Lung (tissue), 12 donors: Measurements from ENCODE around the gene GIMAP6. TPM values are rescaled to one million over a fixed set of nuclear protein-coding genes. Genes with fewer than 3 reads are reported as not detected.

Experiments
- ATAC-seq: fragments of 200-7000 bp; cut with Tn5 transposase; one replicate; pipeline ENCODE4 v1.9.1; 2020; ENCODE audit warnings: moderate number of reproducible peaks; ENCODE audit not compliant: insufficient read depth, low FRiP score
- DNase-seq, 3 donors: peaks; one replicate each; pipeline ENCODE4 v3.0.0-alpha.2; 2013 to 2017
- H3K27ac ChIP-seq, 2 donors: one replicate each; pipeline ENCODE4 v1.5.1; 2013; ENCODE audit warnings: mild to moderate bottlenecking in 2 of 2, moderate library complexity in 2 of 2, control low read depth in 1 of 2, inconsistent platforms in 1 of 2, low read depth in 1 of 2, low read length in 1 of 2
- H3K27me3 ChIP-seq, 3 donors: one replicate each; pipeline ENCODE4 v1.5.1; 2013; ENCODE audit warnings: low read length in 2 of 3; ENCODE audit not compliant: control insufficient read depth in 3 of 3, insufficient read depth in 3 of 3
- H3K36me3 ChIP-seq, 4 donors: one replicate each; pipeline ENCODE4 v1.5.1; 2013; ENCODE audit warnings: low read length in 4 of 4, mild to moderate bottlenecking in 1 of 4, moderate library complexity in 1 of 4; ENCODE audit not compliant: control insufficient read depth in 4 of 4, insufficient read depth in 4 of 4
- H3K4me1 ChIP-seq, 5 donors: one replicate each; pipeline ENCODE4 v1.5.1; 2013; ENCODE audit warnings: low read length in 5 of 5, mild to moderate bottlenecking in 2 of 5, moderate library complexity in 1 of 5; ENCODE audit not compliant: control insufficient read depth in 5 of 5, insufficient read depth in 5 of 5
- H3K4me3 ChIP-seq: one replicate; pipeline ENCODE4 v1.5.1; 2013; ENCODE audit warnings: mild to moderate bottlenecking, control low read depth, moderate library complexity
- H3K9ac ChIP-seq, 2 donors: one replicate each; pipeline ENCODE4 v1.5.1; 2013; ENCODE audit warnings: low read length in 2 of 2, control low read depth in 1 of 2; ENCODE audit not compliant: insufficient read depth in 1 of 2
- H3K9me3 ChIP-seq, 4 donors: one replicate each; pipeline ENCODE4 v1.5.1; 2013; ENCODE audit warnings: low read length in 3 of 4, mild to moderate bottlenecking in 1 of 4, moderate library complexity in 1 of 4; ENCODE audit not compliant: control insufficient read depth in 4 of 4, insufficient read depth in 3 of 4
- WGBS, 2 donors: extraction: QIAGEN DNeasy Blood & Tissue Kit; methylation state at CpG; one replicate each; pipeline ENCODE4 v1.1.7; 2013; 5-methylcytosine and 5-hydroxymethylcytosine counted together
- polyA plus RNA-seq, 2 donors: library from polyadenylated mRNA; stranded (reverse); fragments of 200-250 nt; gene quantifications; one replicate each; pipeline ENCODE4 v1.2.1, GENCODE V29; 2013
- total RNA-seq, 2 donors: library from RNA; depleted of rRNA in 1 of 2; stranded (reverse); fragments of >200 nt in 1 of 2; gene quantifications; one replicate each; pipeline ENCODE4 v1.2.1, GENCODE V29; 2014 to 2021
- TF ChIP-seq, protein P1 (sequence below): IDR thresholded peaks from 2 replicates; pipeline ENCODE4 v1.5.1; 2012; ENCODE audit warnings: mild to moderate bottlenecking; ENCODE audit errors: control extremely low read depth, extremely low read depth
- donor health status: control.
- donor health status: control.
- donor health status: Bipolar disorder and iron deficiency.
- donor health status: healthy.
- donor health status: DM: yes; HTN: yes; CAD: no.

Gene GIMAP6
- total and polyA plus RNA-seq, 4 donors = 12.1 to 53.7 (median 40.0) TPM

DNA sequence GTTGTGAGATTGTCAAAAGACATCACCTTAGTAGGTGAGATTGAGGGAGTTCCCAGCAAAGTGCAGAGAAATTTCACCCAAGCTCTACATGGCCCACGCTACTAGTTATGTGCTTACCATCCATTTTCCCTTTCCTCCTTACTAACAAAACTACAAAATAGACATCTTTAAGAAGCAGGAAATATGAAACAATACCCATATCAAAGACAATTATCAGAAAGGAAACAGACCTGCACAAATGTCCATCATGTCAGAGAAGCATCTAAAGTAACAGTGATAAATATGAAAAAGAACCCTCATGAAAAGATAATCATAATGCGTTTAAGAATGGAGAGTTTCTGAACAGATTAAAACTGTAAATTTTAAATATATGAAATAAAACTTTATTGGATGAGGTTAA is 36.8 kb downstream of the GIMAP6 start:
- no peak overlapping the region for H3K9ac ChIP-seq
- H3K36me3 ChIP-seq = no peaks in the 10 kb centered on the region
- 74 to 85% methylated on average over 2 of the region's 2 CpGs for WGBS, 2 donors
- H3K4me1 ChIP-seq = peaks cover 0 to 2% (median 0%) of the 10 kb centered on the region in 5 donors
- ATAC-seq = no peak
- no peaks in the 10 kb centered on the region for H3K27me3 ChIP-seq
- H3K4me3 ChIP-seq = no peak overlapping the region
- TF ChIP-seq, protein P1, sequence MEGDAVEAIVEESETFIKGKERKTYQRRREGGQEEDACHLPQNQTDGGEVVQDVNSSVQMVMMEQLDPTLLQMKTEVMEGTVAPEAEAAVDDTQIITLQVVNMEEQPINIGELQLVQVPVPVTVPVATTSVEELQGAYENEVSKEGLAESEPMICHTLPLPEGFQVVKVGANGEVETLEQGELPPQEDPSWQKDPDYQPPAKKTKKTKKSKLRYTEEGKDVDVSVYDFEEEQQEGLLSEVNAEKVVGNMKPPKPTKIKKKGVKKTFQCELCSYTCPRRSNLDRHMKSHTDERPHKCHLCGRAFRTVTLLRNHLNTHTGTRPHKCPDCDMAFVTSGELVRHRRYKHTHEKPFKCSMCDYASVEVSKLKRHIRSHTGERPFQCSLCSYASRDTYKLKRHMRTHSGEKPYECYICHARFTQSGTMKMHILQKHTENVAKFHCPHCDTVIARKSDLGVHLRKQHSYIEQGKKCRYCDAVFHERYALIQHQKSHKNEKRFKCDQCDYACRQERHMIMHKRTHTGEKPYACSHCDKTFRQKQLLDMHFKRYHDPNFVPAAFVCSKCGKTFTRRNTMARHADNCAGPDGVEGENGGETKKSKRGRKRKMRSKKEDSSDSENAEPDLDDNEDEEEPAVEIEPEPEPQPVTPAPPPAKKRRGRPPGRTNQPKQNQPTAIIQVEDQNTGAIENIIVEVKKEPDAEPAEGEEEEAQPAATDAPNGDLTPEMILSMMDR = no peak
- no peak for DNase-seq
- H3K27ac ChIP-seq = no peak overlapping the region
- peaks cover 0 to 15% (median 5%) of the 10 kb centered on the region in 4 donors for H3K9me3 ChIP-seq

DNA sequence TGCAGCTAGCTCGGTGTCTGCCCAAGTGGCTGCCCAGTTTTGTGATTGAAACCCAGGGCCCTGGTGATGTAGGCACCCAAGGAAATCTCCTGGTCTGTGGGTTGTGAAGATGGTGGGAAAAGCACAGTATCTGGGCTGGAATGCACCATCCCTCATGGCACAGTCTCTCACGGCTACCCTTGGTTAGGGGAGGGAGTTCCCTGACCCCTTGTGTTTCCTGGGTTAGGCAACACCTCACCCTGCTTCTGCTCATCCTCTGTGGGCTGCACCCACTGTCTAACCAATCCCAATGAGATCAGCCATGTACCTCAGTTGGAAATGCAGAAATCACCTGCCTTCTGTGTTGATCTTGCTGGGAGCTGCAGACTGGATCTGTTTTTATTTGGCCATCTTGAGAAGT is 37.4 kb downstream of the GIMAP6 start:
- no peak overlapping the region for H3K9ac ChIP-seq
- H3K9me3 ChIP-seq = peaks cover 0 to 15% (median 5%) of the 10 kb centered on the region in 4 donors
- WGBS, 2 donors = 61 to 85% methylated on average over 2 of the region's 2 CpGs
- H3K4me1 ChIP-seq = peaks cover 0 to 2% (median 0%) of the 10 kb centered on the region in 5 donors
- no peak overlapping the region for H3K27ac ChIP-seq
- ATAC-seq (no peak), DNase-seq (no peak)
- H3K27me3 ChIP-seq = no peaks in the 10 kb centered on the region
- H3K4me3 ChIP-seq = no peak overlapping the region
- H3K36me3 ChIP-seq = no peaks in the 10 kb centered on the region
- TF ChIP-seq, protein P1 = no peak

DNA sequence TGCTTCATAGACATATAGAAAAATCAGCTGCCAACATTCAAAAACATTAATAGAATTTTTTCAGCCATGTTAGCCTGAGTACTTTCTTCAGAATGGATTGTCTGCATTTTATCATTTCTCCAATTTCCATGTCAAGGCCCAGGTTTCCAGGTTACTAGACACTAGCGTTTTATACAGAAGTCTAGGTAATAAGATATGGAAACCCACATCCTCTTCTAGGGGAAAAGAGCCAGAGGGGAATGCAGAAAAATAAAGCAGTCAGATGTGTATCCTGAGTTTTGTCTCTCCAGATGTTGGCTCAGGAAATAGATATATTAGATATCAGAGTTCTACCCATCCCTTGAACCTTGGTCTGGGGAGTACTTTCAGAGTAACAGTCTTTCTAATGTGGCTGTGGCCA is 44.6 kb downstream of the GIMAP6 start:
- Histone ChIP-seq H3K9me3 (peaks cover 0 to 2% (median 0%) of the 10 kb centered on the region in 4 donors), H3K4me3 (no peak overlapping the region), H3K27me3 (no peaks in the 10 kb centered on the region), H3K4me1 (peaks cover 0 to 8% (median 0%) of the 10 kb centered on the region in 5 donors), H3K9ac (no peak overlapping the region), H3K27ac (peak overlapping the region in 1 of 2 donors; percentile 72), H3K36me3 (no peaks in the 10 kb centered on the region)
- TF ChIP-seq, protein P1 = no peak
- 26 to 64% methylated on average over 1 of the region's 1 CpG for WGBS, 2 donors
- ATAC-seq = no peak
- no peak for DNase-seq

DNA sequence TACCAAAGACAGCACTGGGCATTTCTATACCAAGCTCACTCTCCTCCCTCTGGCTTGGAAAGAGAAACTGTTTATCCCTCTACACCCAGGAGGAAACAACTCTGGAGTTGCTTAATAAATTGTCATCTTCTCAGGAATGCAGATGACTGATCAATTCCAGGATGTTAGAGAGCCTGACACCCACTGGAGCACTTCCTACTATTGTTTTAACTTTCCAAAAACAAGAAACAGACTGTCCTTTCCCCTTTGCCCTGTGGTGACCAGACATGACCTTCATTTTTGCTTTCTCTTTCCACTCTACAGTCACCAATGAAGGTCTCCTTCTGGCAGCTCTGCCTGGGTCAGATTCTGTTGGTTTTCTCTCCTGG is 45.4 kb downstream of the GIMAP6 start:
- no peak overlapping the region for H3K9ac ChIP-seq

More for the DNA sequence above, 45.4 kb downstream of the GIMAP6 start:
- TF ChIP-seq, protein P1 = no peak
- no peaks in the 10 kb centered on the region for H3K27me3 ChIP-seq
- H3K27ac ChIP-seq = peak overlapping the region; percentile 68 to 72
- no peaks in the 10 kb centered on the region for H3K36me3 ChIP-seq
- no peak overlapping the region for H3K4me3 ChIP-seq
- DNase-seq (peak in 2 of 3 donors; percentile 29 to 55), ATAC-seq (peak; percentile 83)
- H3K4me1 ChIP-seq = peaks cover 0 to 8% (median 0%) of the 10 kb centered on the region in 5 donors
- H3K9me3 ChIP-seq = no peaks in the 10 kb centered on the region
